Measurements from ENCODE around the gene DOCK7.
"Not testable (repeated sequence)": the region's sequence is repeated elsewhere in the genome, so short reads cannot be mapped to it uniquely, and the experiment has no call there.

The DOCK7 gene

DNA sequence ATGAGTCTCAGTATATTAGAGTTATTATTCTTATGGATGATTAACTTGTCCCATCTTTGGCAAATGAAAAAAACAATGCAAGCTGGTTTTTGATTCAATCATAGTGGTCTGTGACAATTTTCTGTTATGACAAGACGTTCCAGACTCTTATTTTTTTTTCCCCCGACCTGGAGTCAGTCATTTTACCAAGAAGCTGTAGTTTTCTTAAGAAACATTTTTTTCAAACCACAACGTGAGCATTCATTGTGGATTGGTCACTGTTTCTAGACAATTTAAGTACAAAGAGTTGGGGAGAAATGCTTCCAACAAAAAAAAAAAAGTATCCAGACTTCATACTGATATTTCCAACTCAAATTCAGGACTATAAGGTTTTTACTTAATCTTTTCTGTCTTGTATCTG, 98.9 kb downstream of the DOCK7 start:
- TF ChIP-seq, protein P1, sequence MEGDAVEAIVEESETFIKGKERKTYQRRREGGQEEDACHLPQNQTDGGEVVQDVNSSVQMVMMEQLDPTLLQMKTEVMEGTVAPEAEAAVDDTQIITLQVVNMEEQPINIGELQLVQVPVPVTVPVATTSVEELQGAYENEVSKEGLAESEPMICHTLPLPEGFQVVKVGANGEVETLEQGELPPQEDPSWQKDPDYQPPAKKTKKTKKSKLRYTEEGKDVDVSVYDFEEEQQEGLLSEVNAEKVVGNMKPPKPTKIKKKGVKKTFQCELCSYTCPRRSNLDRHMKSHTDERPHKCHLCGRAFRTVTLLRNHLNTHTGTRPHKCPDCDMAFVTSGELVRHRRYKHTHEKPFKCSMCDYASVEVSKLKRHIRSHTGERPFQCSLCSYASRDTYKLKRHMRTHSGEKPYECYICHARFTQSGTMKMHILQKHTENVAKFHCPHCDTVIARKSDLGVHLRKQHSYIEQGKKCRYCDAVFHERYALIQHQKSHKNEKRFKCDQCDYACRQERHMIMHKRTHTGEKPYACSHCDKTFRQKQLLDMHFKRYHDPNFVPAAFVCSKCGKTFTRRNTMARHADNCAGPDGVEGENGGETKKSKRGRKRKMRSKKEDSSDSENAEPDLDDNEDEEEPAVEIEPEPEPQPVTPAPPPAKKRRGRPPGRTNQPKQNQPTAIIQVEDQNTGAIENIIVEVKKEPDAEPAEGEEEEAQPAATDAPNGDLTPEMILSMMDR (IDR thresholded peaks at IDR 0.05; ENCODE audit: low read depth, low read length), result no peak
- no peak overlapping the region for H3K4me3 ChIP-seq (ENCODE audit: low read depth, low read length)

DNA sequence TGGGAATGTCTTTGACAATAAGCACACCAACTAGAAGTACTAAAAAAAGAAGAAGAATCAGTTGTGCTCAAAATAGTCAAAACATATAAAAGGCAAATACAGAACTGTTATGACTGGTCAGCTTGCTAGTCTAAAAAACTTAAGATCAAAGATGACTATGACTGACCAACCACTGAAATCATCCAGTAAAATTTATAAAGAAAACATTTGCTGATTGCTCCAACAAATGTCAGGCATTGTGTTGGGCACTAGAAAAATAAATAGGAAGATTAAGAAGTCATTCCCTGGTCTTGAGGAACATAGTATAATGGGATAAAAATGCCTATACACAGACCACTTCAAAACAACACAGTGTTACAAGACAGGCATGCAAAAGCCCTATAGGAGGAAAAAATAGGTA, 100.2 kb downstream of the DOCK7 start:
- H3K4me3 ChIP-seq (ENCODE audit: low read depth, low read length), result no peak overlapping the region
- TF ChIP-seq, protein P1 (IDR thresholded peaks at IDR 0.05; ENCODE audit: low read depth, low read length), result no peak

DNA sequence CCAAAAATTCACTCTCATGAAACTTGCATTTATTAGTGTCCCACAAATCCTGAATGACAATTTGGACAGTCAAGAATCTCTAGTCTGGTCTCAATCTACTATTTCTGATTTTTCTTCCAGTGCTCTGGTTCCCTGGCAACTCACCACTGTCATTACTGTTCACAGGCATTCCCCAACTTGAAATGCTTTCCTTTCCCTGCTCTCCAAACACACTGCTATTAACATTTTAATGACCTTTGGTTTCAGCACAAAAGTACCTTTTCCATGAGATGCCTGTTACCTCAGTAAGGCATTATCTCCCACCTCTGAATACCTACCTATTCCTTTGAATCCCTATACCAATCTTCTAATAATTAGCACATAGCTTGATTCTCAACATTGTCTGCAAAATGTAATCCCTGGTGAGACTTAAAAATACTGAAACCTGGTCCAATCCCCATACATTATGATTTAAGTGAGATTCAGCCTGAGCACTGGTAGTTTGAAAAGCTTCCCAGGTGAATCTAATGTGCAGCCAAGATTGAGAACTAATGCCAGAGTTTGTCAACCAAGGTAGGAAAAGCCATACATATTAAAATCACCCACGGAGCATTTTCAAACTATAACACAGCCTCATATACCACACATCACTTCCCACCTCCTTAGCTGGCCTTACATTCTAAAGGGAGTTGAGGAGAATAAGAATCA, 102.6 kb downstream of the DOCK7 start:
- TF ChIP-seq, protein P1 (IDR thresholded peaks at IDR 0.05; ENCODE audit: low read depth, low read length), result no peak
- H3K4me3 ChIP-seq (ENCODE audit: low read depth, low read length), result no peak overlapping the region

DNA sequence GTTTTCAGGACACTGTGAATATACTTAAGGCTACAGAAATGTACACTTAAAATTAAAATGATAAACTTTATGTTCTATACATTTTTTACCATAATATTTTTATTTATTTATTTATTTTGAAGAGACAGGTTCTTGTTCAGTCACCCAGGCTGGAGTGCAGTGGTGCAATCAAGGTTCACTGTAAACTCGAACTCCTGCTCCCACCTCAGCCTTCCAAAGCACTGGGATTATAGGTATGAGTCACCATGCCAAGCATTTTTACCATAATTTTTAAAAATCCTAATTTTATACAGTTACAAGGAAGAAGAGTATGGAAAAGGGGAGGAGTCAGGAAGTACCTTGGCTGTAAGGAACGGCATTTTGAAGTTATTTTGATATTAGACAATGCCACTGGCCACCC, 114.5 kb downstream of the DOCK7 start:
- TF ChIP-seq, protein P1 (IDR thresholded peaks at IDR 0.05; ENCODE audit: low read depth, low read length), result no peak
- no peak overlapping the region for H3K4me3 ChIP-seq (ENCODE audit: low read depth, low read length)

DNA sequence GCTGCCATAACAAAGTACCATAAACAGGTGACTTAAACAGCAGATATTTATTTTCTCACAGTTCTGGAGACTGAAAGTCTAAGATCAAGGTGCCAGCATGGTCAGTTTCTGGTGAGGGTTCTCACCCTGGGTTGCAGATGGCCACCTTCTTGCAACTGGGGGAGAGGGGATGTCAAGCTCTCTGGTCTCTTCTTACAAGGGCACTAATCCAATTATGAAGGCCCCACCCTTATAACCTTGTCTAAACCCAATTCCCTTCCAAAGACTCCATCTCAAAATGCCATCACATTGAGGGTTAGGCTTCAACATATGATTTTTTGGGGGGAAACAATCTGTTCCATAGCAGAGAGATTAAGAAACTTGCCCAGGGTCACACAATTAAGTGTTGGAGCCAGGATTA, 115.7 kb downstream of the DOCK7 start:
- TF ChIP-seq, protein P1 (IDR thresholded peaks at IDR 0.05; ENCODE audit: low read depth, low read length), result no peak
- H3K4me3 ChIP-seq (ENCODE audit: low read depth, low read length), result no peak overlapping the region

DNA sequence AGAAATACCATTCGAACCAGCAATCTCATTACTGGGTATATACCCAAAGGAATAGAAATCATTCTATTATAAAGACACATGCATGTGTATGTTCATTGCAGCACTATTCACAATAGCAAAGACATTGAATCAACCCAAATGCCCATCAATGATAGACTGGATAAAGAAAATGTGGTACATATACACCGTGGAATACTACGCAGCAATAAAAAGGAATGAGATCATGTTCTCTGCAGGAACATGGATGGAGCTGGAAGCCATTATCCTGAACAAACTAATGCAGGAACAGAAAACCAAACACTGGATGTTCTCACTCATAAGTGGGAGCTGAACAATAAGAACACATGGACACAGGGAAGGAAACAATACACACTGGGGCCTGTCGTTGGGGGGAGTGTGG, 116.7 kb downstream of the DOCK7 start:
- H3K4me3 ChIP-seq (ENCODE audit: low read depth, low read length), result not testable (repeated sequence)

DNA sequence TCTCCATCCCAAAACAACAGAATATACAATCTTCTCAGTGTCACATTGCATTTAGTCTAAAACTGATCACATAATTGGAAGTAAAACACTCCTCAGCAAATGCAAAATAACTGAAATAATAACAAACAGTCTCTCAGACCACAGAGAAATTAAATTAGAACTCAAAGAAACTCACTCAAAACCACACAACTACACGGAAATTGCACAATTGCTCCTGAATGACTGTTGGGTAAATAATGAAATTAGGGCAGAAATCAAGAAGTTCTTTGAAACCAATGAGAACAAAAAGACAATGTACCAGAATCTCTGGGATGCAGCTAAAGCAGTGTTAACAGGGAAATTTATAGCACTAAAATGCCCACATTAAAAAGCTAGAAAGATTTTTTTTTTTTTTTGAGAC, 120.3 kb downstream of the DOCK7 start:
- H3K4me3 ChIP-seq (ENCODE audit: low read depth, low read length), result not testable (repeated sequence)

DNA sequence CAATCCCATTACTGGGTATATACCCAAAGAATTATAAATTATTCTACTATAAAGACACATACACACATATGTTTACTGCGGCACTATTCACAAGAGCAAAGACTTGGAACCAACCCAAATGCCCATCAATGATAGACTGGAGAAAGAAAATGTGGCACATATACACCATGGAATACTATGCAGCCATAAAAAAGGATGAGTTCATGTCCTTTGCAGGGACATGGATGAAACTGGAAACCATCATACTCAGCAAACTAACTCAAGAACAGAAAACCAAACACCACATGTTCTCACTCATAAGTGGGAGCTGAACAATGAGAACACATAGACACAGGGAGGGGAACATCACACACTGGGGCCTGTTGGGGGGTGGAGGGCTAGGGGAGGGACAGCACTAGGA, 121.0 kb downstream of the DOCK7 start:
- H3K4me3 ChIP-seq (ENCODE audit: low read depth, low read length), result not testable (repeated sequence)

DNA sequence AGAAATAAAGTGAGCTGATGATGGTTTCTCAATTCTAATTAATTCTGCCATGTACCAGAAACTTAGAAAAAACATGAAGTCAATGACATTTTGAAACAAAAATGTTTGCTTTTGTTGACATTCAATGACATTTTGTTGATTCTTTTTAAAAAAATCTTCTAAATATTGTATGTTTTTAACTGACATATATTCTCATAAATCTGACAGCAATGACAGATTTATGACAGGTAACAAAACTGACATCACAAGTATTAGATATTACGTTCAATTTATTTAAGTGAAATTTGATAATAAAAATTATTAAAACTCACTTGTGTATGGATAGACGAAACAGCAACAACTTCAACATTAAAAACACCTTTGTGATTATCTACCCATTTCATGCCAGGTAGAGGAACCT, 126.9 kb downstream of the DOCK7 start:
- no peak overlapping the region for H3K4me3 ChIP-seq (ENCODE audit: low read depth, low read length)
- TF ChIP-seq, protein P1 (IDR thresholded peaks at IDR 0.05; ENCODE audit: low read depth, low read length), result no peak

All from WI38 (cell line).